IMR-90 (cell line): ENCODE measurements around the gene ELL2. TPM values are rescaled to one million over a fixed set of nuclear protein-coding genes. Genes with fewer than 3 reads are reported as not detected.

ENCODE experiments used
- ATAC-seq: fragments of 200-7000 bp; cut with Tn5 transposase; 2 replicates; pipeline ENCODE4 v1.9.1; 2020; ENCODE audit warnings: low read depth, mild to moderate bottlenecking, moderate library complexity
- BruUV-seq: library from RNA; stranded (reverse); fragments of 400-500 nt; replicated peaks from 2 replicates; lab custom pipeline; 2021; lab: Mats Ljungman, UMichigan
- CTCF ChIA-PET: fragments of 300-600 bp; formaldehyde crosslinking; extraction: SDS; loops from one replicate; lab custom pipeline; 2021; ENCODE audit warnings: antibody characterized with exemption; lab: Yijun Ruan, JAX
- POLR2A ChIA-PET: fragments of 300-600 bp; sonication (Branson Sonifier 250); formaldehyde crosslinking; loops from one replicate; lab custom pipeline; 2022; ENCODE audit warnings: antibody characterized with exemption; ENCODE audit not compliant: unreplicated experiment; lab: Charles Lee
- DNase-seq: peaks from one replicate; pipeline ENCODE4 v3.0.0; 2013
- H2AFZ ChIP-seq: replicated peaks from 2 replicates; pipeline ENCODE3; 2013; ENCODE audit warnings: low read length, mild to moderate bottlenecking; ENCODE audit not compliant: poor library complexity
- H2AK5ac ChIP-seq: 2 replicates; pipeline ENCODE4 v1.6.1; 2013; ENCODE audit warnings: low read depth, low read length, inconsistent platforms
- H2AK9ac ChIP-seq: replicated peaks from 2 replicates; pipeline ENCODE3; 2013; ENCODE audit warnings: mild to moderate bottlenecking, low read depth, low read length, moderate library complexity; ENCODE audit not compliant: poor library complexity
- H2BK120ac ChIP-seq: 2 replicates; pipeline ENCODE4 v1.6.1; 2013; ENCODE audit warnings: low read depth, low read length, inconsistent platforms
- H2BK15ac ChIP-seq: 3 replicates; pipeline ENCODE4 v1.6.1; 2013; ENCODE audit warnings: low read depth, low read length, inconsistent platforms
- H2BK20ac ChIP-seq: 2 replicates; pipeline ENCODE4 v1.6.1; 2013; ENCODE audit warnings: low read depth, mild to moderate bottlenecking, inconsistent platforms, low read length, moderate library complexity
- H2BK5ac ChIP-seq: 2 replicates; pipeline ENCODE4 v1.6.1; 2013; ENCODE audit warnings: mild to moderate bottlenecking, low read depth, low read length, inconsistent platforms; ENCODE audit not compliant: poor library complexity, severe bottlenecking
- H3K14ac ChIP-seq: replicated peaks from 2 replicates; pipeline ENCODE4 v1.6.1; 2013; ENCODE audit warnings: low read depth, low read length, inconsistent platforms
- H3K18ac ChIP-seq: 2 replicates; pipeline ENCODE4 v1.6.1; 2013; ENCODE audit warnings: low read depth, low read length, control low read depth
- H3K23ac ChIP-seq: 2 replicates; pipeline ENCODE4 v1.6.1; 2013; ENCODE audit warnings: low read depth, low read length, inconsistent platforms
- H3K27ac ChIP-seq: 2 replicates; pipeline ENCODE4 v1.5.1; 2013; ENCODE audit warnings: mild to moderate bottlenecking, control low read depth, low read length; ENCODE audit not compliant: insufficient read depth
- H3K27me3 ChIP-seq: 2 replicates; pipeline ENCODE4 v1.6.1; 2013; ENCODE audit warnings: low read length; ENCODE audit not compliant: control insufficient read depth, insufficient read depth
- H3K36me3 ChIP-seq: 2 replicates; pipeline ENCODE4 v1.6.1; 2013; ENCODE audit warnings: low read length, mixed read lengths; ENCODE audit not compliant: control insufficient read depth, insufficient read depth
- H3K4ac ChIP-seq: 2 replicates; pipeline ENCODE4 v1.6.1; 2013; ENCODE audit warnings: low read depth, low read length, inconsistent platforms
- H3K4me1 ChIP-seq: 2 replicates; pipeline ENCODE4 v1.6.1; 2013; ENCODE audit warnings: low read length, mixed read lengths; ENCODE audit not compliant: control insufficient read depth, insufficient read depth
- H3K4me2 ChIP-seq: 2 replicates; pipeline ENCODE4 v1.6.1; 2013; ENCODE audit warnings: low read depth, mild to moderate bottlenecking, control low read depth, low read length, moderate library complexity
- H3K4me3 ChIP-seq: 2 replicates; pipeline ENCODE4 v1.5.1; 2013; ENCODE audit warnings: low read depth, mild to moderate bottlenecking, control low read depth, low read length, moderate library complexity; ENCODE audit not compliant: insufficient read depth
- H3K56ac ChIP-seq: 2 replicates; pipeline ENCODE4 v1.6.1; 2013; ENCODE audit warnings: low read length, inconsistent platforms; ENCODE audit not compliant: insufficient read depth; ENCODE audit errors: extremely low read depth
- H3K79me1 ChIP-seq, 2 experiments: 2 replicates each; pipeline ENCODE4 v1.6.1; 2013; ENCODE audit warnings: low read length in 2 of 2, inconsistent platforms in 1 of 2, low read depth in 1 of 2
- H3K9ac ChIP-seq: 2 replicates; pipeline ENCODE4 v1.6.1; 2013; ENCODE audit warnings: low read depth, low read length, control low read depth
- H3K9me1 ChIP-seq: 2 replicates; pipeline ENCODE4 v1.6.1; 2013; ENCODE audit warnings: low read length, inconsistent platforms; ENCODE audit not compliant: insufficient read depth
- H3K9me3 ChIP-seq: 2 replicates; pipeline ENCODE4 v1.6.1; 2013; ENCODE audit warnings: low read length; ENCODE audit not compliant: control insufficient read depth, insufficient read depth
- H4K20me1 ChIP-seq: 2 replicates; pipeline ENCODE4 v1.6.1; 2013; ENCODE audit warnings: low read length, inconsistent platforms; ENCODE audit not compliant: insufficient read depth
- H4K5ac ChIP-seq: 2 replicates; pipeline ENCODE4 v1.6.1; 2013; ENCODE audit warnings: mild to moderate bottlenecking, low read depth, low read length, control low read depth
- H4K8ac ChIP-seq, 2 experiments: 2 replicates each; pipeline ENCODE4 v1.6.1; 2013; ENCODE audit warnings: low read depth in 2 of 2, low read length in 2 of 2, control low read depth in 1 of 2, inconsistent platforms in 1 of 2
- H4K91ac ChIP-seq: 2 replicates; pipeline ENCODE4 v1.6.1; 2013; ENCODE audit warnings: low read depth, low read length, inconsistent platforms; ENCODE audit not compliant: insufficient read depth
- CEBPB ChIP-seq: IDR thresholded peaks from 2 replicates; pipeline ENCODE4 v1.6.1; 2012; ENCODE audit warnings: low read depth, low read length, improper control_type of control experiment
- FOS ChIP-seq: fragments of 150-350 bp; IDR thresholded peaks from 2 replicates; pipeline ENCODE4 v1.6.1; 2016; ENCODE audit warnings: low read depth, low read length
- RAD21 ChIP-seq: IDR thresholded peaks from 2 replicates; pipeline ENCODE4 v1.6.1; 2012; ENCODE audit warnings: low read length, improper control_type of control experiment
- RCOR1 ChIP-seq: IDR thresholded peaks from 2 replicates; pipeline ENCODE4 v1.6.1; 2012; ENCODE audit warnings: mild to moderate bottlenecking, low read length, improper control_type of control experiment; ENCODE audit not compliant: insufficient replicate concordance
- WGBS, 2 experiments: methylation state at CpG; one replicate each; pipeline versions ENCODE4 v1.1.5 to v1.1.7; 2013; ENCODE audit warnings: missing lambda C conversion rate in 2 of 2; ENCODE audit not compliant: insufficient read length in 1 of 2; ENCODE audit errors: extremely low coverage in 2 of 2; 5-methylcytosine and 5-hydroxymethylcytosine counted together
- dilution Hi-C: fragments of 300-500 bp; cut with HindIII; formaldehyde crosslinking; loops from one replicate; pipeline ENCODE4 v1.14.3; 2018; ENCODE audit warnings: low sequenced_read_pairs; ENCODE audit not compliant: unreplicated experiment
- in situ Hi-C: fragments of 300-500 bp; cut with MboI; formaldehyde crosslinking; loops from 3 replicates; pipeline ENCODE4 v1.14.3; 2019; ENCODE audit warnings: low sequenced_read_pairs, inconsistent platforms, mixed read lengths
- intact Hi-C: fragments of 100-400 bp; cut with micrococcal nuclease; formaldehyde crosslinking; loops from 2 replicates; pipeline ENCODE4 v1.10.0; 2022
- polyA plus RNA-seq, 3 experiments: library from polyadenylated mRNA; depleted of rRNA; stranded (reverse); fragments of >200 nt; gene quantifications; 2 replicates each; pipeline ENCODE4 v1.2.3, GENCODE V29; 2012; ENCODE audit warnings: low replicate concordance in 1 of 3
- total RNA-seq: library from RNA; depleted of rRNA; stranded (reverse); fragments of >200 nt; gene quantifications from 2 replicates; pipeline ENCODE4 v1.2.3, GENCODE V29; 2012
- TF ChIP-seq, protein P1 (sequence below): fragments of 150-350 bp; IDR thresholded peaks from 2 replicates; pipeline ENCODE4 v1.6.1; 2017; ENCODE audit warnings: mild to moderate bottlenecking, antibody characterized with exemption, low read length, low read depth

ELL2 gene
- total and polyA plus RNA-seq, 2 of the 4 experiments (the other 2 are of a cell fraction), result 61.4 to 92.5 TPM

DNA sequence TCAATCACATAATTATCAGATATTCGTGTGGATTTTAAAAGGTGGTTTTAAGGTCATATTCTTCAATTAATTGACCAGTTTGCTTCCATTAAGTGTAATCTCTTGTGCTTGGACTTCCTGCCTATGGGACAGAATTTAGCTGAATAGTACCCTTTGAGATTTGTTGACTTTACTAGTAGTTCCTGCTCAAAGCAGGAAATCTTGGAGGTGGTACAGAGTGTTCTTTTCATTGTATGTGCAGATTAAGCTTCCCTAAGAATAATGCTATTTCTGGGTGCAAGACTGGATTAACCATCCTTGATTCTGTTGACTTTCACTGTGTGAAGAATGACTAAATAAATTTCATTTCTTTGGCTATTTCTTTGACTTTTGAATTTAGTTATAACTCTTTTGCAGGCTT, 45.4 kb upstream of the ELL2 start:
- Histone ChIP-seq H2BK5ac (no peak overlapping the region), H4K91ac (no peak overlapping the region), H3K9ac (no peak overlapping the region), H3K18ac (no peak overlapping the region), H3K56ac (no peak overlapping the region), H3K79me1 (no peaks in the 10 kb centered on the region), H3K23ac (no peak overlapping the region), H2BK15ac (no peak overlapping the region), H2AFZ (no peak overlapping the region), H3K4me3 (no peak overlapping the region), H2AK9ac (no peak overlapping the region), H3K36me3 (no peaks in the 10 kb centered on the region), H3K4me1 (no peaks in the 10 kb centered on the region), H2BK20ac (no peak overlapping the region), H3K4ac (no peak overlapping the region), H2BK120ac (no peak overlapping the region), H3K9me1 (no peaks in the 10 kb centered on the region), H2AK5ac (no peak overlapping the region), H3K27me3 (no peaks in the 10 kb centered on the region), H4K20me1 (no peaks in the 10 kb centered on the region), H3K9me3 (no peaks in the 10 kb centered on the region), H4K8ac (no peak overlapping the region), H3K14ac (no peak overlapping the region), H3K4me2 (no peak overlapping the region), H3K27ac (no peak overlapping the region), H4K5ac (no peak overlapping the region)
- TF ChIP-seq FOS, result no peak
- TF ChIP-seq RCOR1, result no peak
- TF ChIP-seq, protein P1, sequence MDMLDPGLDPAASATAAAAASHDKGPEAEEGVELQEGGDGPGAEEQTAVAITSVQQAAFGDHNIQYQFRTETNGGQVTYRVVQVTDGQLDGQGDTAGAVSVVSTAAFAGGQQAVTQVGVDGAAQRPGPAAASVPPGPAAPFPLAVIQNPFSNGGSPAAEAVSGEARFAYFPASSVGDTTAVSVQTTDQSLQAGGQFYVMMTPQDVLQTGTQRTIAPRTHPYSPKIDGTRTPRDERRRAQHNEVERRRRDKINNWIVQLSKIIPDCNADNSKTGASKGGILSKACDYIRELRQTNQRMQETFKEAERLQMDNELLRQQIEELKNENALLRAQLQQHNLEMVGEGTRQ, result no peak
- no peak for TF ChIP-seq CEBPB
- TF ChIP-seq RAD21, result no peak
- dilution Hi-C loops, result no loop called here
- no peak for ATAC-seq
- CTCF ChIA-PET, result interaction anchor here (0.7 kb wide), 1 partner anchor 331 kb away, joined by 3 read pairs; no protein-coding TSS in a partner anchor
- POLR2A ChIA-PET, result no interaction called here
- DNase-seq, result no peak
- in situ Hi-C loops, result no loop called here
- intact Hi-C loops, result no loop called here
- no CpG with 5 or more reads among the region's 1 CpG for WGBS, 2 experiments
- BruUV-seq, result no TSS peak
